ENCODE measurements around the gene UBAP2.

The UBAP2 gene

GRCh38 chr9:33921967-33922895, 126.5 kb downstream of the UBAP2 start:
- TF ChIP-seq USF1 (IDR thresholded peaks at IDR 0.05): no peak
- TF ChIP-seq CEBPB (IDR thresholded peaks at IDR 0.05): no peak
- peak; percentile 28; the same call in 1 of the 2 replicates for TF ChIP-seq RAD21 (IDR thresholded peaks at IDR 0.05; ENCODE audit: low read depth)
- no peak for TF ChIP-seq EP300 (IDR thresholded peaks at IDR 0.05; ENCODE audit: borderline replicate concordance)
- TF ChIP-seq TAF1 (IDR thresholded peaks at IDR 0.05; ENCODE audit: low read depth): no peak
- no peak for TF ChIP-seq TEAD4 (IDR thresholded peaks at IDR 0.05)

- TF ChIP-seq FOXM1 (IDR thresholded peaks at IDR 0.05; ENCODE audit: borderline replicate concordance, low read depth) (no peak), CEBPB (IDR thresholded peaks at IDR 0.05) (no peak), TAF1 (IDR thresholded peaks at IDR 0.05; ENCODE audit: low read depth) (no peak), RAD21 (IDR thresholded peaks at IDR 0.05; ENCODE audit: low read depth) (no peak), TEAD4 (IDR thresholded peaks at IDR 0.05) (no peak), EP300 (IDR thresholded peaks at IDR 0.05; ENCODE audit: borderline replicate concordance) (no peak), NFIC (IDR thresholded peaks at IDR 0.05) (no peak), CREB1 (IDR thresholded peaks at IDR 0.05; ENCODE audit: low read depth) (no peak), YY1 (IDR thresholded peaks at IDR 0.05; ENCODE audit: low read depth) (no peak), EGR1 (IDR thresholded peaks at IDR 0.05) (no peak), USF1 (IDR thresholded peaks at IDR 0.05) (no peak)
Measured at GRCh38 chr9:33919276-33919897, 129.3 kb downstream of the UBAP2 start.

GRCh38 chr9:33917036-33917435, 131.7 kb downstream of the UBAP2 start:
- TF ChIP-seq CREB1 (IDR thresholded peaks at IDR 0.05; ENCODE audit: low read depth): no peak
- no peak for TF ChIP-seq TEAD4 (IDR thresholded peaks at IDR 0.05)
- TF ChIP-seq USF1 (IDR thresholded peaks at IDR 0.05): no peak
- no peak for TF ChIP-seq EP300 (IDR thresholded peaks at IDR 0.05; ENCODE audit: borderline replicate concordance)
- no peak for TF ChIP-seq RAD21 (IDR thresholded peaks at IDR 0.05; ENCODE audit: low read depth)
- no peak for TF ChIP-seq REST (IDR thresholded peaks at IDR 0.05; ENCODE audit: low read depth)
- no peak for TF ChIP-seq MAX (IDR thresholded peaks at IDR 0.05)
- TF ChIP-seq YY1 (IDR thresholded peaks at IDR 0.05; ENCODE audit: low read depth): no peak
- TF ChIP-seq TAF1 (IDR thresholded peaks at IDR 0.05; ENCODE audit: low read depth): no peak
- no peak for TF ChIP-seq NFIC (IDR thresholded peaks at IDR 0.05)

GRCh38 chr9:33914887-33915628, 133.6 kb downstream of the UBAP2 start:
- TF ChIP-seq ZBTB7A (IDR thresholded peaks at IDR 0.05; ENCODE audit: low read depth) (no peak), CEBPB (IDR thresholded peaks at IDR 0.05) (peak; percentile 44; the same call in 1 of the 2 replicates)

GRCh38 chr9:33913541-33913940, 135.1 kb downstream of the UBAP2 start:
- no peak for TF ChIP-seq ZBTB7A (IDR thresholded peaks at IDR 0.05; ENCODE audit: low read depth)
- no peak for TF ChIP-seq CEBPB (IDR thresholded peaks at IDR 0.05)
- TF ChIP-seq CREB1 (IDR thresholded peaks at IDR 0.05; ENCODE audit: low read depth): no peak
- no peak for TF ChIP-seq TAF1 (IDR thresholded peaks at IDR 0.05; ENCODE audit: low read depth)
- TF ChIP-seq TCF12 (IDR thresholded peaks at IDR 0.05; ENCODE audit: low read depth): no peak

- no peak for TF ChIP-seq MAX (IDR thresholded peaks at IDR 0.05)
- TF ChIP-seq TAF1 (IDR thresholded peaks at IDR 0.05; ENCODE audit: low read depth): no peak
- no peak for TF ChIP-seq ZBTB7A (IDR thresholded peaks at IDR 0.05; ENCODE audit: low read depth)
Measured at GRCh38 chr9:33908749-33909148, 139.9 kb downstream of the UBAP2 start.

- TF ChIP-seq CEBPB (IDR thresholded peaks at IDR 0.05): no peak
- TF ChIP-seq USF1 (IDR thresholded peaks at IDR 0.05): peak; percentile 48; the same call in 1 of the 2 replicates
- no peak for TF ChIP-seq FOXM1 (IDR thresholded peaks at IDR 0.05; ENCODE audit: borderline replicate concordance, low read depth)
Measured at GRCh38 chr9:33908114-33908513, 140.6 kb downstream of the UBAP2 start.

Measured in Ishikawa (cell line).